ENCODE measurements around the gene GOLGA8N. TPM values are rescaled to one million over a fixed set of nuclear protein-coding genes. Genes with fewer than 3 reads are reported as not detected.
"Not testable (repeated sequence)": the region's sequence is repeated elsewhere in the genome, so short reads cannot be mapped to it uniquely, and the experiment has no call there.

Gene GOLGA8N
- 1 to 10 TPM; 1.8 to 4.2 TPM for total RNA-seq

- H3K27ac ChIP-seq; H3K9ac ChIP-seq (ENCODE audit: low read depth in 2 of 2, low read length in 2 of 2); intact Hi-C loops (cut with DNase I); H3K36me3 ChIP-seq; H3K9me3 ChIP-seq; H3K27me3 ChIP-seq; H3K4me3 ChIP-seq; H3K4me1 ChIP-seq; DNase-seq: not testable (repeated sequence)
These were observed at the start of gene GOLGA8N for GRCh38 chr15:32593151-32593550. Gene GOLGA8N, plus strand, starts transcription at chr15:32593456.

GRCh38 chr15:32543456-32543855 lies 49.8 kb upstream of the GOLGA8N start:
- H3K27me3 ChIP-seq; H3K9ac ChIP-seq (ENCODE audit: low read depth in 2 of 2, low read length in 2 of 2); H3K4me3 ChIP-seq; H3K36me3 ChIP-seq; H3K9me3 ChIP-seq; H3K4me1 ChIP-seq; DNase-seq; intact Hi-C loops (cut with DNase I); H3K27ac ChIP-seq: not testable (repeated sequence)

- intact Hi-C loops (cut with DNase I); H3K4me3 ChIP-seq; DNase-seq; H3K9ac ChIP-seq (ENCODE audit: low read depth in 2 of 2, low read length in 2 of 2); H3K9me3 ChIP-seq; H3K27ac ChIP-seq; H3K27me3 ChIP-seq; H3K36me3 ChIP-seq; H3K4me1 ChIP-seq: not testable (repeated sequence)
These were observed 48.1 kb upstream of the GOLGA8N start for GRCh38 chr15:32545129-32545528.

- H3K4me1 ChIP-seq; H3K4me3 ChIP-seq; DNase-seq; H3K27ac ChIP-seq; H3K9me3 ChIP-seq; intact Hi-C loops (cut with DNase I); H3K9ac ChIP-seq (ENCODE audit: low read depth in 2 of 2, low read length in 2 of 2); H3K27me3 ChIP-seq; H3K36me3 ChIP-seq: not testable (repeated sequence)
These were observed 38.7 kb upstream of the GOLGA8N start for GRCh38 chr15:32554587-32554986.

DNA sequence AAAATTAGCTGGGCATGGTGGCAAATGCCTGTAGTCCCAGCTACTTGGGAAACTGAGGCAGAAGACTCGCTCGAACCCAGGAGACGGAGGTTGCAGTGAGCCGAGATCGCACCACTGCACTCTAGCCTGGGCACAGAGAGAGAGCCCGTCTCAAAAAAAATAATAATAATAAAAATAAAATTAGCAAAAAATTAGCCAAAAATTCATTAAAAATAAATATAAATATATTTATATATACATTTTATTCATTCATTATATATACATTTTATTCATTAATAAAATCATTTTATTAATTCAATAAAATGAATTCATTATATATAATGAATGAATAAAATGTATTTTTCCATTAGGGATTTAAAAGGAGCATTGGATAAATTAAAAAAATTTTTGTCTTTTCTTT lies 31.1 kb upstream of the GOLGA8N start:
- H3K9ac ChIP-seq (ENCODE audit: low read depth in 2 of 2, low read length in 2 of 2); H3K4me1 ChIP-seq; H3K36me3 ChIP-seq; H3K9me3 ChIP-seq; H3K27me3 ChIP-seq; DNase-seq; H3K27ac ChIP-seq; H3K4me3 ChIP-seq; intact Hi-C loops (cut with DNase I): not testable (repeated sequence)

DNA sequence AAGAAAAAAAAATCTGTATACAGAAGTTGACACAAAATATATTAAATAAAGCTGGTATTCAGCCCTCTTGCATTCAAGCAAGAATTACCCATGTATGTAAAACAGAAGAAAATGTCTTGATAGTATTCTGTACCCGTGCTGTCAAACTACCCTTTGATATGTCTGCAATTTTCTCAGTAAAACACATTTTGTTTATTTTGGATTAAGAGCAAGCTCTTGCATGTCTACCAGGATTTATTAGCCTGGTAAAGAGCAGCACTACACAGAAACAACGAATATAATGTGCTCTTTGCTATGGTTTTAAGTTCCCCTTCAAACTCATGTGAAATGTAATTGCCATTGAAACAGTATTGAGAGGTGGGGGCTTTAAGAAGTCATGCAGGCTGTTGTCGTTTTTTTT lies 24.3 kb upstream of the GOLGA8N start:
- H3K4me3 ChIP-seq; H3K4me1 ChIP-seq; DNase-seq; H3K9me3 ChIP-seq; H3K27ac ChIP-seq; intact Hi-C loops (cut with DNase I); H3K9ac ChIP-seq (ENCODE audit: low read depth in 2 of 2, low read length in 2 of 2); H3K27me3 ChIP-seq; H3K36me3 ChIP-seq: not testable (repeated sequence)

DNA sequence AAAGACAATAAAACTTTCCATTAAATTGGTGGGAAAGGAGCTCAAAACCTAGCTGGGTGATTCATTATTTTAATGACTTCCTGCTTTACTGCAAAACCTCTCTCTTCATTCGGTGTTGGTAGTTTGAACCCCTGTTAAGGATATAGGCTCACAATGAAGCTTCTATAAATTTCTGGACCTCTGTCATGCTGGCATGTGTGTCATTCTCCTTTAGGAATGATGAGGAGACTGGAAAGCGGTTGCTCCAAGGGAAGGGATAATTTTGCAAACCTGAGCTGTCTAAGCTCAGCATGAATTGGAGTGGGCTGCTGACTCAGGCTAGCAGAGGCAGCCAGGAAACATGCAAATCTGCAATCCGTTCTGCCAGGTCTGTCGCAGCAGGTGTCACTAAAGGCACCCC lies 14.8 kb upstream of the GOLGA8N start:
- H3K27ac ChIP-seq; intact Hi-C loops (cut with DNase I); H3K9ac ChIP-seq (ENCODE audit: low read depth in 2 of 2, low read length in 2 of 2); H3K4me1 ChIP-seq; H3K9me3 ChIP-seq; DNase-seq; H3K4me3 ChIP-seq; H3K27me3 ChIP-seq; H3K36me3 ChIP-seq: not testable (repeated sequence)

DNA sequence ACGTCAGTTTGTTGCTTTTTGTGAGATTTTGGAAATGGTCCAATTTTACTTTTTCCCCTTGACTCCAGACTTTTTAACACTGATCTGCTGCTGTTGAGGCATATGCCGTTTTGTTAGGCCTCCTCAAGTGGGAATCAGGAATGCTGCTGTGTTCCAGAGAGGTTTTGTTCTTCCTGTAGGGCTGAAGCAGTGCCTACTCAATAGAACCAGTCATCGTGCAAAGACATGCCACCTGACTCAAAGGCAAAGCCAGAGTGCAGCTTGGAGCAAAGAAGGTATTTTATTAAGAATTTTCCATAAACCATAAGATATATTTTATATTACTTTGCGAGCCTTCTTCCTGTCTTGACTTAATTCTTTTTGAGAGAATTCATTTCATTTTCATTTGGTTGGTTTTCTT lies 7.4 kb upstream of the GOLGA8N start:
- H3K4me1 ChIP-seq; H3K4me3 ChIP-seq; H3K9me3 ChIP-seq; H3K36me3 ChIP-seq; H3K9ac ChIP-seq (ENCODE audit: low read depth in 2 of 2, low read length in 2 of 2); intact Hi-C loops (cut with DNase I); H3K27ac ChIP-seq; H3K27me3 ChIP-seq; DNase-seq: not testable (repeated sequence)

DNA sequence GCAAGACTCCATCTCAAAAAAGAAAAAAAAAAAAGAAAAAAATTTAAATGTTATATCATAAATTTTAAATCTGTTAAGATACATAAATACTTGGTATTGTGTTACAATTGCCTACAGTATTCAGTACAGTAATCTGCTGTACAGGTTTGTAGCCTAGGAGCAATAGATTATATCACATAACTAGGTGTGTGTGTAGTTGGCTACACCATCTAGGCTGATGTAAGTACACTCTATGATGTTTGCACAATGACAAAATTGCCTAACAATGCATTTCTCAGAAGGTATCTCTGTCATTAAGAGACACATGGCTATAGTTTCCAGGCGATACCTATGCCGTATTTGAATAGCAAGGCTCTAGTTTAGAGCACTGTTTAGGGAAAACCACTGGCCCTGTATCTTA lies 16.3 kb downstream of the GOLGA8N start:
- H3K36me3 ChIP-seq; intact Hi-C loops (cut with DNase I); H3K27ac ChIP-seq; H3K4me1 ChIP-seq; H3K27me3 ChIP-seq; H3K9ac ChIP-seq (ENCODE audit: low read depth in 2 of 2, low read length in 2 of 2); H3K9me3 ChIP-seq; H3K4me3 ChIP-seq; DNase-seq: not testable (repeated sequence)

- DNase-seq: not testable (repeated sequence)
These were observed 17.5 kb downstream of the GOLGA8N start for GRCh38 chr15:32610719-32611118.

GRCh38 chr15:32614712-32615050 lies 21.4 kb downstream of the GOLGA8N start:
- Histone ChIP-seq H3K27ac (peak overlapping the region; percentile 55), H3K9ac (ENCODE audit: low read depth in 2 of 2, low read length in 2 of 2) (peak overlapping the region in 1 of 2 donors; percentile 50), H3K4me3 (peak overlapping the region; percentile 59)
- H3K9me3 ChIP-seq; H3K36me3 ChIP-seq; DNase-seq; H3K27me3 ChIP-seq; H3K4me1 ChIP-seq; intact Hi-C loops (cut with DNase I): not testable (repeated sequence)

More at GRCh38 chr15:32610719-32611118, 17.5 kb downstream of the GOLGA8N start:
- H3K9ac ChIP-seq (ENCODE audit: low read depth in 2 of 2, low read length in 2 of 2); intact Hi-C loops (cut with DNase I); H3K4me3 ChIP-seq; H3K9me3 ChIP-seq; H3K27me3 ChIP-seq; H3K36me3 ChIP-seq; H3K27ac ChIP-seq; H3K4me1 ChIP-seq: not testable (repeated sequence)

DNA sequence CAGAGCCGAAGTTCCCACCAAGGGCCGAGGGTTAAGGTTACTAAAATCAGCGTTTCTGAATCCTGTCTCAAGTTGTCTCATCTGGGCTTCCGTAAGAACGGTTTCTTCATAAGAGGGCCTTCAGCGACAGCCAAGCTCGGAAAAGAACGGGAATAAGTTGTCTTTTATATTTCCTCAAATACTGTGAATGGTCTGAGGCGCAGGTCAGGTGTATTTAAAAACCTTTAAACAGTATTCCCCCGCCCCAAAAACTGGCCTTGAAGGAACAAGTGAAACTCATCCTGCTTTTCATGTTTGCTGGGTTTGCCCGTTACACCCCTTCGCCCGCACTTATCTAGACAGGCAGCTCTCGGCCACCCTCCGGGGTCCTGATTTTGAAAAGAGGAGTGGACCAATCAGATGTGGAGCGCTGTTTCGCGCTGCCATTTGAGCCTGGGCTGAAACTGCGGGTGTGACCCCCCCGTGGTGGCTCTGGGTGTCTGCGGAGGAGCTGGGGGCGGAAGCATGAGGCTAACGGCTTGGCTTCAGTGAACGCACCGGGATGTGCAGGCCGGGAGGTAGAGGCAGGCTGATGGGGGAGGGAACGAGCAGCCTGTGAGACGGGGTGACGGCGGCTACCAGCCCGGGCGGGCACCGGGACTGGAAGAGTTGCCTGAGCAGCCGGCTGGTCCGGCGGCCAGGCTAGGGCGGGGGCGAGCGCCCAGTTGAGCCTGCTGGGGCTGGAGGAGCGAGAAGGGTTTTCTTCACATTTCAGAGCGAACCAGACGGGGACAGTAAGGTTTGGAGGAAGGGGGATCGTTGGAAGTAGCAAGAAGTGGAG lies 22.0 kb downstream of the GOLGA8N start, which contains the start of gene ARHGAP11A:
TSS of gene ARHGAP11A (plus strand) at position 454 of the 820 bp plus-strand sequence. CDS start 708 bp downstream, outside the sequence.
- H3K27me3 ChIP-seq; intact Hi-C loops (cut with DNase I); H3K36me3 ChIP-seq; H3K4me1 ChIP-seq; H3K9me3 ChIP-seq: not testable (repeated sequence)
- DNase-seq: peak; percentile 89
- H3K27ac ChIP-seq: peak within 1 kb of the TSS; percentile 55
- H3K4me3 ChIP-seq: peak within 1 kb of the TSS; percentile 59
- H3K9ac ChIP-seq (ENCODE audit: low read depth in 2 of 2, low read length in 2 of 2): peak within 1 kb of the TSS; percentile 50 to 58

GRCh38 chr15:32615871-32616426 lies 22.7 kb downstream of the GOLGA8N start:
- Histone ChIP-seq H3K9ac (ENCODE audit: low read depth in 2 of 2, low read length in 2 of 2) (peak overlapping the region in 1 of 2 donors; percentile 58), H3K27ac (peak overlapping the region; percentile 27), H3K4me3 (peak overlapping the region; percentile 59)
- H3K4me1 ChIP-seq; H3K27me3 ChIP-seq; H3K36me3 ChIP-seq; intact Hi-C loops (cut with DNase I); DNase-seq; H3K9me3 ChIP-seq: not testable (repeated sequence)

Data from colonic mucosa (tissue), 4 donors.